Epithelial cell of esophagus (primary cell): ENCODE data around the gene KCTD2.
A peak's percentile ranks its signal among the peaks of the same experiment; 100 is the strongest.
"Not testable (repeated sequence)": the region's sequence is repeated elsewhere in the genome, so short reads cannot be mapped to it uniquely, and the experiment has no call there.

Source experiments
- DNase-seq: peaks from one replicate; pipeline ENCODE4 v3.0.0; 2010; ENCODE audit warnings: low read depth
- H3K4me3 ChIP-seq: 2 replicates; pipeline ENCODE4 v1.5.1; 2011; ENCODE audit warnings: mild to moderate bottlenecking, low read length, control low read depth
- CTCF ChIP-seq: IDR thresholded peaks from 2 replicates; pipeline ENCODE4 v1.5.1; 2011; ENCODE audit warnings: low read depth, mild to moderate bottlenecking, low read length, control low read depth, inconsistent platforms; ENCODE audit not compliant: insufficient read depth; ENCODE audit errors: missing control alignments

The KCTD2 gene

GRCh38 chr17:75019710-75020109 is 27.3 kb upstream of the KCTD2 start:
- DNase-seq: no peak
- no peak overlapping the region for H3K4me3 ChIP-seq
- TF ChIP-seq CTCF: no peak

GRCh38 chr17:75020331-75021110 is 26.5 kb upstream of the KCTD2 start:
- no peak for DNase-seq

GRCh38 chr17:75024686-75025397 is 22.2 kb upstream of the KCTD2 start:
- H3K4me3 ChIP-seq: no peak overlapping the region
- DNase-seq: no peak
- TF ChIP-seq CTCF: no peak

More at GRCh38 chr17:75020331-75021110, 26.5 kb upstream of the KCTD2 start:
- TF ChIP-seq CTCF: no peak
- no peak overlapping the region for H3K4me3 ChIP-seq

- DNase-seq, H3K4me3 ChIP-seq: not testable (repeated sequence)
Measured at GRCh38 chr17:75025398-75025734, 21.7 kb upstream of the KCTD2 start.

- H3K4me3 ChIP-seq: not testable (repeated sequence)
- DNase-seq: peak; percentile 68
Measured at GRCh38 chr17:75026650-75027049, 20.4 kb upstream of the KCTD2 start.

- no peak for DNase-seq
- no peak for TF ChIP-seq CTCF
- H3K4me3 ChIP-seq: no peak overlapping the region
Measured at GRCh38 chr17:75030161-75030560, 16.9 kb upstream of the KCTD2 start.

- no peak for TF ChIP-seq CTCF
- no peak overlapping the region for H3K4me3 ChIP-seq
- DNase-seq: peak; percentile 73
Measured at GRCh38 chr17:75031972-75032719, 14.9 kb upstream of the KCTD2 start.
